ENCODE measurements around the gene EEF1AKMT3.
A peak's percentile ranks its signal among the peaks of the same experiment; 100 is the strongest.

Gene EEF1AKMT3

GRCh38 chr12:57731411-57732080, 40.9 kb upstream of the EEF1AKMT3 start:
- Mint-ChIP-seq H3K4me1 (ENCODE audit: low read depth) (peaks cover 10% of the 10 kb centered on the region), H3K27me3 (no peaks in the 10 kb centered on the region), H3K4me3 (no peak overlapping the region), H3K9me3 (no peaks in the 10 kb centered on the region), H3K27ac (no peak overlapping the region), H3K36me3 (ENCODE audit: low read depth) (peaks cover 62% of the 10 kb centered on the region)

GRCh38 chr12:57732270-57732669, 40.1 kb upstream of the EEF1AKMT3 start:
- Mint-ChIP-seq H3K9me3 (no peaks in the 10 kb centered on the region), H3K36me3 (ENCODE audit: low read depth) (peaks cover 66% of the 10 kb centered on the region), H3K4me1 (ENCODE audit: low read depth) (peaks cover 15% of the 10 kb centered on the region), H3K4me3 (no peak overlapping the region), H3K27me3 (no peaks in the 10 kb centered on the region), H3K27ac (peak overlapping the region; percentile 34)

GRCh38 chr12:57732726-57733593, 39.5 kb upstream of the EEF1AKMT3 start:
- Mint-ChIP-seq H3K4me3 (no peak overlapping the region), H3K4me1 (ENCODE audit: low read depth) (peaks cover 15% of the 10 kb centered on the region), H3K9me3 (no peaks in the 10 kb centered on the region), H3K27ac (no peak overlapping the region), H3K36me3 (ENCODE audit: low read depth) (peaks cover 62% of the 10 kb centered on the region), H3K27me3 (no peaks in the 10 kb centered on the region)

GRCh38 chr12:57733928-57734327, 38.5 kb upstream of the EEF1AKMT3 start:
- Mint-ChIP-seq H3K36me3 (ENCODE audit: low read depth) (peaks cover 56% of the 10 kb centered on the region), H3K4me3 (no peak overlapping the region), H3K4me1 (ENCODE audit: low read depth) (peaks cover 16% of the 10 kb centered on the region), H3K9me3 (no peaks in the 10 kb centered on the region), H3K27ac (no peak overlapping the region), H3K27me3 (no peaks in the 10 kb centered on the region)

- H3K9me3 Mint-ChIP-seq, result no peaks in the 10 kb centered on the region
Measured at GRCh38 chr12:57734591-57734990, 37.8 kb upstream of the EEF1AKMT3 start.

GRCh38 chr12:57735198-57735855, 37.1 kb upstream of the EEF1AKMT3 start:
- H3K36me3 Mint-ChIP-seq (ENCODE audit: low read depth), result peaks cover 55% of the 10 kb centered on the region
- H3K9me3 Mint-ChIP-seq, result no peaks in the 10 kb centered on the region
- peak overlapping the region; percentile 70 for H3K27ac Mint-ChIP-seq
- peaks cover 29% of the 10 kb centered on the region for H3K4me1 Mint-ChIP-seq (ENCODE audit: low read depth)
- no peaks in the 10 kb centered on the region for H3K27me3 Mint-ChIP-seq
- no peak overlapping the region for H3K4me3 Mint-ChIP-seq

More at GRCh38 chr12:57734591-57734990, 37.8 kb upstream of the EEF1AKMT3 start:
- H3K27ac Mint-ChIP-seq, result no peak overlapping the region
- H3K27me3 Mint-ChIP-seq, result no peaks in the 10 kb centered on the region
- peaks cover 62% of the 10 kb centered on the region for H3K36me3 Mint-ChIP-seq (ENCODE audit: low read depth)
- peaks cover 23% of the 10 kb centered on the region for H3K4me1 Mint-ChIP-seq (ENCODE audit: low read depth)
- no peak overlapping the region for H3K4me3 Mint-ChIP-seq

GRCh38 chr12:57735952-57736740, 36.3 kb upstream of the EEF1AKMT3 start:
- Mint-ChIP-seq H3K4me1 (ENCODE audit: low read depth) (peaks cover 38% of the 10 kb centered on the region), H3K36me3 (ENCODE audit: low read depth) (peaks cover 49% of the 10 kb centered on the region), H3K4me3 (no peak overlapping the region), H3K27me3 (no peaks in the 10 kb centered on the region), H3K9me3 (no peaks in the 10 kb centered on the region), H3K27ac (no peak overlapping the region)

GRCh38 chr12:57736741-57737466, 35.5 kb upstream of the EEF1AKMT3 start:
- Mint-ChIP-seq H3K4me3 (no peak overlapping the region), H3K27ac (no peak overlapping the region), H3K27me3 (no peaks in the 10 kb centered on the region), H3K4me1 (ENCODE audit: low read depth) (peaks cover 41% of the 10 kb centered on the region), H3K9me3 (no peaks in the 10 kb centered on the region), H3K36me3 (ENCODE audit: low read depth) (peaks cover 45% of the 10 kb centered on the region)

- Mint-ChIP-seq H3K4me3 (no peak overlapping the region), H3K9me3 (no peaks in the 10 kb centered on the region), H3K27ac (no peak overlapping the region), H3K4me1 (ENCODE audit: low read depth) (peaks cover 47% of the 10 kb centered on the region), H3K36me3 (ENCODE audit: low read depth) (peaks cover 38% of the 10 kb centered on the region), H3K27me3 (no peaks in the 10 kb centered on the region)
Measured at GRCh38 chr12:57737467-57738460, 34.6 kb upstream of the EEF1AKMT3 start.

- H3K27me3 Mint-ChIP-seq, result no peaks in the 10 kb centered on the region
- peak within 1 kb of the TSS; percentile 71 for H3K27ac Mint-ChIP-seq
- H3K36me3 Mint-ChIP-seq (ENCODE audit: low read depth), result peaks cover 28% of the 10 kb centered on the region
- peak within 1 kb of the TSS; percentile 64 for H3K4me3 Mint-ChIP-seq
- H3K4me1 Mint-ChIP-seq (ENCODE audit: low read depth), result peaks cover 49% of the 10 kb centered on the region
- H3K9me3 Mint-ChIP-seq, result no peaks in the 10 kb centered on the region
Measured at GRCh38 chr12:57738661-57739237, 33.7 kb upstream of the EEF1AKMT3 start, which contains the start of gene AGAP2. Gene AGAP2 (minus strand): TSS chr12:57738742. CDS start chr12:57738246, 496 bp downstream.

GRCh38 chr12:57739387-57739786, 33.0 kb upstream of the EEF1AKMT3 start:
- Mint-ChIP-seq H3K9me3 (no peaks in the 10 kb centered on the region), H3K36me3 (ENCODE audit: low read depth) (peaks cover 23% of the 10 kb centered on the region), H3K27ac (peak overlapping the region; percentile 71), H3K4me3 (peak overlapping the region; percentile 64), H3K27me3 (no peaks in the 10 kb centered on the region), H3K4me1 (ENCODE audit: low read depth) (peaks cover 55% of the 10 kb centered on the region)

GRCh38 chr12:57739914-57740538, 32.4 kb upstream of the EEF1AKMT3 start:
- Mint-ChIP-seq H3K4me1 (ENCODE audit: low read depth) (peaks cover 56% of the 10 kb centered on the region), H3K4me3 (peak overlapping the region; percentile 64), H3K27ac (no peak overlapping the region), H3K27me3 (no peaks in the 10 kb centered on the region), H3K9me3 (no peaks in the 10 kb centered on the region), H3K36me3 (ENCODE audit: low read depth) (peaks cover 16% of the 10 kb centered on the region)

Measured in stimulated activated naive CD8-positive, alpha-beta T cell treated with anti-CD3 and anti-CD28 coated beads, Interleukin-15, Interleukin-2, amounts not matched to agents 100 ng/mL and 50 ng/mL, for 24 hours (primary cell).